ENCODE results near the gene RHAG. TPM values are rescaled to one million over a fixed set of nuclear protein-coding genes. Genes with fewer than 3 reads are reported as not detected.

RHAG gene
- polyA plus RNA-seq, 4 donors = 0.40 TPM; not detected in 3

- WGBS, 3 donors = 86 to 91% (median 86%) methylated on average over 3 of the region's 3 CpGs
- Histone ChIP-seq H3K27ac (ENCODE audit: low read depth in 1 of 3, low read length in 2 of 3) (no peak overlapping the region), H3K4me3 (ENCODE audit: low read depth in 1 of 3, low read length in 3 of 3) (no peak overlapping the region), H3K27me3 (ENCODE audit: control insufficient read depth in 3 of 3, insufficient read depth in 3 of 3, low read length in 3 of 3) (no peaks in the 10 kb centered on the region), H3K9me3 (ENCODE audit: control insufficient read depth in 2 of 2, insufficient read depth in 1 of 2, low read depth in 1 of 2, low read length in 1 of 2) (no peaks in the 10 kb centered on the region), H3K36me3 (ENCODE audit: control insufficient read depth in 3 of 3, insufficient read depth in 2 of 3, low read depth in 1 of 3, low read length in 3 of 3) (no peaks in the 10 kb centered on the region), H3K4me1 (ENCODE audit: control insufficient read depth in 3 of 3, insufficient read depth in 2 of 3, low read depth in 1 of 3, low read length in 2 of 3) (no peaks in the 10 kb centered on the region)
- FAIRE-seq (no peak), DNase-seq (no peak)
Measured at GRCh38 chr6:49646130-49646824, 9.6 kb upstream of the RHAG start.

DNA sequence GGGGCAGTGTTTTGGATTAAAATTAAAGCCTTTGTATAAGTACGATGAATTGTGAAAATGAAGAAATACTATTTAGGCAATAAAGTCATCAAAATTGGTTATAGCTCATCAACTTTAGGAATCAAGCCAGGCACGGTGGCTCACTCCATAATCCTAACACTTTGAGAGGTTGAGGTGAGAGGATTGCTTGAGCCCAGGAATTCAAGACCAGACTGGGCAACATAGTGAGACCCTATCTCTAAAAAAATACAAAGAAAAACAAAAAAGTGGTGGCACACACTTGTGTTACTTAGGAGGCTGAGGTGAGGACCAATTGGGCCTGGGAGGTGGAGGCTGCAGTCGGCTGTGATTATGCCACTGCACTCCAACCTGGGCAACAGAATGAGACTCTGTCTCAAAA, 8.5 kb upstream of the RHAG start:
- no peak overlapping the region for H3K4me3 ChIP-seq (ENCODE audit: low read depth in 1 of 3, low read length in 3 of 3)
- FAIRE-seq (no peak), DNase-seq (no peak)
- H3K9me3 ChIP-seq (ENCODE audit: control insufficient read depth in 2 of 2, insufficient read depth in 1 of 2, low read depth in 1 of 2, low read length in 1 of 2) = no peaks in the 10 kb centered on the region
- no peaks in the 10 kb centered on the region for H3K36me3 ChIP-seq (ENCODE audit: control insufficient read depth in 3 of 3, insufficient read depth in 2 of 3, low read depth in 1 of 3, low read length in 3 of 3)
- no peak overlapping the region for H3K27ac ChIP-seq (ENCODE audit: low read depth in 1 of 3, low read length in 2 of 3)
- H3K27me3 ChIP-seq (ENCODE audit: control insufficient read depth in 3 of 3, insufficient read depth in 3 of 3, low read length in 3 of 3) = no peaks in the 10 kb centered on the region
- WGBS, 3 donors = 73 to 89% (median 76%) methylated on average over 3 of the region's 3 CpGs
- no peaks in the 10 kb centered on the region for H3K4me1 ChIP-seq (ENCODE audit: control insufficient read depth in 3 of 3, insufficient read depth in 2 of 3, low read depth in 1 of 3, low read length in 2 of 3)

- H3K4me3 ChIP-seq (ENCODE audit: low read depth in 1 of 3, low read length in 3 of 3) = no peak overlapping the region
- H3K27me3 ChIP-seq (ENCODE audit: control insufficient read depth in 3 of 3, insufficient read depth in 3 of 3, low read length in 3 of 3) = no peaks in the 10 kb centered on the region
- no peaks in the 10 kb centered on the region for H3K36me3 ChIP-seq (ENCODE audit: control insufficient read depth in 3 of 3, insufficient read depth in 2 of 3, low read depth in 1 of 3, low read length in 3 of 3)
- H3K9me3 ChIP-seq (ENCODE audit: control insufficient read depth in 2 of 2, insufficient read depth in 1 of 2, low read depth in 1 of 2, low read length in 1 of 2) = no peaks in the 10 kb centered on the region
- DNase-seq (no peak), FAIRE-seq (no peak)
- 53 to 59% (median 58%) methylated on average over 5 of the region's 5 CpGs for WGBS, 3 donors
- H3K27ac ChIP-seq (ENCODE audit: low read depth in 1 of 3, low read length in 2 of 3) = no peak overlapping the region
- H3K4me1 ChIP-seq (ENCODE audit: control insufficient read depth in 3 of 3, insufficient read depth in 2 of 3, low read depth in 1 of 3, low read length in 2 of 3) = no peaks in the 10 kb centered on the region
Measured at GRCh38 chr6:49639177-49639817, 2.7 kb upstream of the RHAG start.

DNA sequence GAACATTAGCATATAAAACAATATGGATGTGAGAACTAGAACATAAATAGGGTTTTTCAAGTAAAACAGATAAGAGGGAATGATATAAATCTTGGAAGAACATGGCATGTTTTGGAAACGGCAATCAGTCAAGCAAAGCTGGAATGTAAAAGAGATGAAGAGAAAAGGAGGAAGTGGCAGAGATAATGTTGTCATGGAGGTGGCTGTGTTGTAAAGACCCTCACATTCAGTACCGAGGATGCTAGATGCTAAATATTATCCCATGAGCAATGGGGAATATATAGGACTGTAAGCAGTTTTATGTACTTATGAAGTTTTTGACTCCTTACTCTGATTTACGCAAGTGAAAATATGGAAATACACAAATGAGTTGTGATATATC, 702 bp upstream of the RHAG start:
- Histone ChIP-seq H3K27me3 (ENCODE audit: control insufficient read depth in 3 of 3, insufficient read depth in 3 of 3, low read length in 3 of 3) (no peaks in the 10 kb centered on the region), H3K4me1 (ENCODE audit: control insufficient read depth in 3 of 3, insufficient read depth in 2 of 3, low read depth in 1 of 3, low read length in 2 of 3) (no peaks in the 10 kb centered on the region), H3K27ac (ENCODE audit: low read depth in 1 of 3, low read length in 2 of 3) (no peak overlapping the region), H3K36me3 (ENCODE audit: control insufficient read depth in 3 of 3, insufficient read depth in 2 of 3, low read depth in 1 of 3, low read length in 3 of 3) (no peaks in the 10 kb centered on the region), H3K4me3 (ENCODE audit: low read depth in 1 of 3, low read length in 3 of 3) (no peak overlapping the region), H3K9me3 (ENCODE audit: control insufficient read depth in 2 of 2, insufficient read depth in 1 of 2, low read depth in 1 of 2, low read length in 1 of 2) (no peaks in the 10 kb centered on the region)
- DNase-seq = no peak
- FAIRE-seq = no peak
- 67 to 70% (median 69%) methylated on average over 3 of the region's 3 CpGs for WGBS, 3 donors

- no peak overlapping the region for H3K27ac ChIP-seq (ENCODE audit: low read depth in 1 of 3, low read length in 2 of 3)
- no peaks in the 10 kb centered on the region for H3K27me3 ChIP-seq (ENCODE audit: control insufficient read depth in 3 of 3, insufficient read depth in 3 of 3, low read length in 3 of 3)
- H3K36me3 ChIP-seq (ENCODE audit: control insufficient read depth in 3 of 3, insufficient read depth in 2 of 3, low read depth in 1 of 3, low read length in 3 of 3) = no peaks in the 10 kb centered on the region
- no peaks in the 10 kb centered on the region for H3K9me3 ChIP-seq (ENCODE audit: control insufficient read depth in 2 of 2, insufficient read depth in 1 of 2, low read depth in 1 of 2, low read length in 1 of 2)
- WGBS, 3 donors = 79 to 83% (median 82%) methylated on average over 5 of the region's 5 CpGs
- H3K4me1 ChIP-seq (ENCODE audit: control insufficient read depth in 3 of 3, insufficient read depth in 2 of 3, low read depth in 1 of 3, low read length in 2 of 3) = no peaks in the 10 kb centered on the region
- no peak for FAIRE-seq
- DNase-seq = no peak
- H3K4me3 ChIP-seq (ENCODE audit: low read depth in 1 of 3, low read length in 3 of 3) = no peak overlapping the region
Measured at GRCh38 chr6:49635978-49636712, 494 bp downstream of the RHAG start.

GRCh38 chr6:49635480-49635879, 1.2 kb downstream of the RHAG start:
- FAIRE-seq (no peak), DNase-seq (no peak)
- no peak overlapping the region for H3K27ac ChIP-seq (ENCODE audit: low read depth in 1 of 3, low read length in 2 of 3)
- H3K9me3 ChIP-seq (ENCODE audit: control insufficient read depth in 2 of 2, insufficient read depth in 1 of 2, low read depth in 1 of 2, low read length in 1 of 2) = no peaks in the 10 kb centered on the region
- H3K4me1 ChIP-seq (ENCODE audit: control insufficient read depth in 3 of 3, insufficient read depth in 2 of 3, low read depth in 1 of 3, low read length in 2 of 3) = no peaks in the 10 kb centered on the region
- H3K4me3 ChIP-seq (ENCODE audit: low read depth in 1 of 3, low read length in 3 of 3) = no peak overlapping the region
- no peaks in the 10 kb centered on the region for H3K27me3 ChIP-seq (ENCODE audit: control insufficient read depth in 3 of 3, insufficient read depth in 3 of 3, low read length in 3 of 3)
- no peaks in the 10 kb centered on the region for H3K36me3 ChIP-seq (ENCODE audit: control insufficient read depth in 3 of 3, insufficient read depth in 2 of 3, low read depth in 1 of 3, low read length in 3 of 3)

DNA sequence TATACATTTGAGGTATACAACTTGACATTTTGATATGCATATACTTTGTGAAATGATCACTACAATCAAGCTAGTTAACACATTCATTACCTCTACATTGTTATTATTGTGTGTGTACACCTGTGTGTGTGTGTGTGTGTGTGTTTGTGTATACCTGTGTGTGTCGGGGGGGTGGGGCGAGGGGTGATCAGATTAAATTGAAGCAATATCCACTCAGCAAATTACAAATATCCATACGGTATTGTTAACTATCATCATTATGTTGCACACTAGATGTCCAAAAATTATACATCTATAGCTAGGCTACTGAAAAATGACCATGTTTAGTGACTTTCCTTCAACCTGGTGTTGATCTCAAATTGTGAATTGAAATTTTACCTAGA, 1.8 kb downstream of the RHAG start:
- H3K27me3 ChIP-seq (ENCODE audit: control insufficient read depth in 3 of 3, insufficient read depth in 3 of 3, low read length in 3 of 3) = no peaks in the 10 kb centered on the region
- DNase-seq (no peak), FAIRE-seq (no peak)
- no peaks in the 10 kb centered on the region for H3K36me3 ChIP-seq (ENCODE audit: control insufficient read depth in 3 of 3, insufficient read depth in 2 of 3, low read depth in 1 of 3, low read length in 3 of 3)
- no peaks in the 10 kb centered on the region for H3K9me3 ChIP-seq (ENCODE audit: control insufficient read depth in 2 of 2, insufficient read depth in 1 of 2, low read depth in 1 of 2, low read length in 1 of 2)
- no peaks in the 10 kb centered on the region for H3K4me1 ChIP-seq (ENCODE audit: control insufficient read depth in 3 of 3, insufficient read depth in 2 of 3, low read depth in 1 of 3, low read length in 2 of 3)
- H3K4me3 ChIP-seq (ENCODE audit: low read depth in 1 of 3, low read length in 3 of 3) = no peak overlapping the region
- H3K27ac ChIP-seq (ENCODE audit: low read depth in 1 of 3, low read length in 2 of 3) = no peak overlapping the region
- 81 to 94% (median 82%) methylated on average over 3 of the region's 3 CpGs for WGBS, 3 donors

DNA sequence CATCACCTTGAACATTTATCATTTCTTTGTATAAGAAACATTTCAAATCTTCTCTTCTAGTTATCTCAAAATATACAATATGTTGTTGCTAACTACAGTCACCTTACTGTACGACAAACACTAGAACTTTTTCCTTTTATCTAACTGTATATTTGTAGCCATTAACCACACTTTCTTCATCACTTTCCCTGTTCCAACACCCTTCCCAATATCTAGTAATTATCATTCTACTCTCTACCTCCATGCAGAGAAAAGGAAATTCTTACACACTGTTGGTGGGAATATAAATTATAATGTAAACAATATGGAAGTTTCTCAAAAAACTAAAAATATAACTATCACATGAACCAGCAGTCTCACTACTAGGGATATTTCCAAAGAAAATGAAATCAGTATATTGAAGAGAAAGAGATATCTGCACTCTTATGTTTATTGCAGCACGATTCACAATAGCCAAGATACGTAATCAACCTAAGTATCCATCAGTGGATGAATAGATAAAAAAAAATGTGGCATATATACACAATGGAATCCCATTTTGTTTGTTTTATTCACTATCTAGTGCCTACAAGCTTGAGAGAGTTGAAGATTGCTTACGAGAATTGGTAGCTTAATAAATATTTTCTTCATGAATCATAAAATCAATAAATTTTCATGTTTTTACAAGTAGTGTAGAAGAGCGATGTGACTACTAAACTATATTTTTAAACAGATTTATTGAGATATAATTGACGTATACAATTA, 2.4 kb downstream of the RHAG start:
- FAIRE-seq = no peak

More for the DNA sequence above, 2.4 kb downstream of the RHAG start:
- WGBS, 3 donors = 67 to 81% (median 76%) methylated on average over 6 of the region's 6 CpGs
- no peaks in the 10 kb centered on the region for H3K27me3 ChIP-seq (ENCODE audit: control insufficient read depth in 3 of 3, insufficient read depth in 3 of 3, low read length in 3 of 3)
- no peak overlapping the region for H3K27ac ChIP-seq (ENCODE audit: low read depth in 1 of 3, low read length in 2 of 3)
- H3K36me3 ChIP-seq (ENCODE audit: control insufficient read depth in 3 of 3, insufficient read depth in 2 of 3, low read depth in 1 of 3, low read length in 3 of 3) = no peaks in the 10 kb centered on the region
- no peak overlapping the region for H3K4me3 ChIP-seq (ENCODE audit: low read depth in 1 of 3, low read length in 3 of 3)
- DNase-seq = no peak
- H3K9me3 ChIP-seq (ENCODE audit: control insufficient read depth in 2 of 2, insufficient read depth in 1 of 2, low read depth in 1 of 2, low read length in 1 of 2) = no peaks in the 10 kb centered on the region
- H3K4me1 ChIP-seq (ENCODE audit: control insufficient read depth in 3 of 3, insufficient read depth in 2 of 3, low read depth in 1 of 3, low read length in 2 of 3) = no peaks in the 10 kb centered on the region

Data from small intestine (tissue), 7 donors.